H1 (cell line): Measurements from ENCODE around the gene TMEM116. TPM values are rescaled to one million over a fixed set of nuclear protein-coding genes. Genes with fewer than 3 reads are reported as not detected.

ENCODE experiments used
- ASH2L ChIP-seq: fragments of 200-600, 300-600 bp; sonication (generic); IDR thresholded peaks from one replicate; pipeline ENCODE4 v1.7.1; 2017; ENCODE audit warnings: low read length
- BRCA1 ChIP-seq: IDR thresholded peaks from 2 replicates; pipeline ENCODE4 v1.6.1; 2012; ENCODE audit warnings: low read depth, low read length, improper control_type of control experiment
- CHD2 ChIP-seq: IDR thresholded peaks from 2 replicates; pipeline ENCODE4 v1.6.1; 2012; ENCODE audit warnings: low read length, improper control_type of control experiment
- CHD7 ChIP-seq: fragments of 300-600 bp; sonication (generic); IDR thresholded peaks from 2 replicates; pipeline ENCODE4 v1.7.1; 2012; ENCODE audit warnings: low read length, moderate library complexity, mild to moderate bottlenecking, inconsistent platforms; ENCODE audit not compliant: insufficient replicate concordance
- EP300 ChIP-seq, 2 experiments: IDR thresholded peaks; 1 replicate in 1 of 2; 2 replicates in 1 of 2; pipeline ENCODE4 v1.6.1; 2011 to 2012; ENCODE audit warnings: low read depth in 2 of 2, low read length in 2 of 2, mild to moderate bottlenecking in 2 of 2, borderline replicate concordance in 1 of 2, inconsistent platforms in 1 of 2, moderate library complexity in 1 of 2
- GTF2F1 ChIP-seq: IDR thresholded peaks from 2 replicates; pipeline ENCODE4 v1.6.1; 2012; ENCODE audit warnings: low read depth, low read length, improper control_type of control experiment, borderline replicate concordance
- NANOG ChIP-seq: IDR thresholded peaks from 2 replicates; pipeline ENCODE4 v1.6.1; 2011; ENCODE audit warnings: low read length, low read depth, mild to moderate bottlenecking, inconsistent platforms; ENCODE audit not compliant: insufficient read depth, poor library complexity, severe bottlenecking
- RFX5 ChIP-seq: IDR thresholded peaks from 2 replicates; pipeline ENCODE4 v1.6.1; 2011; ENCODE audit warnings: low read depth, low read length, improper control_type of control experiment, borderline replicate concordance
- SAP30 ChIP-seq: fragments of 300-600 bp; sonication (generic); IDR thresholded peaks from 2 replicates; pipeline ENCODE4 v1.7.1; 2012; ENCODE audit warnings: low read length, moderate library complexity, mild to moderate bottlenecking, inconsistent platforms; ENCODE audit not compliant: insufficient read depth, insufficient replicate concordance
- SUZ12 ChIP-seq: fragments of 200-600 bp; sonication (generic); IDR thresholded peaks from 2 replicates; pipeline ENCODE4 v1.6.1; 2012; ENCODE audit warnings: mild to moderate bottlenecking, inconsistent platforms, low read length, moderate library complexity, mixed read lengths
- TAF1 ChIP-seq: IDR thresholded peaks from 2 replicates; pipeline ENCODE4 v1.6.1; 2011; ENCODE audit warnings: mild to moderate bottlenecking, low read depth, low read length
- YY1 ChIP-seq: IDR thresholded peaks from 2 replicates; pipeline ENCODE4 v1.6.1; 2011; ENCODE audit warnings: low read depth, mild to moderate bottlenecking, low read length
- polyA plus RNA-seq, 7 experiments: library from polyadenylated mRNA; depleted of rRNA in 3 of 7; stranded (reverse) in 5 of 7; unstranded in 2 of 7; fragments of >200 nt in 5 of 7; fragments of 200-250 nt in 2 of 7; gene quantifications; 1 replicate in 5 of 7; 2 replicates in 1 of 7; 4 replicates in 1 of 7; pipeline versions ENCODE4 v1.2.1 to v1.2.3, GENCODE V29; 2011 to 2013; ENCODE audit warnings: missing spikeins in 2 of 7, mixed read lengths in 2 of 7
- total RNA-seq: library from RNA; stranded (reverse); fragmentation: NEBNext Ultra II Directional; extraction: Animal tissue kit (Norgen Biotek cat#: 25700); gene quantifications from 2 replicates; pipeline ENCODE4 v1.2.1, GENCODE V29; 2021

Gene TMEM116
- total and polyA plus RNA-seq, 2 of the 8 experiments (the other 6 are each of a cell fraction or from before 2014, with no cell fraction given), result 8.1 to 25.2 TPM

- no peak for TF ChIP-seq CHD7
- TF ChIP-seq NANOG, result no peak
- TF ChIP-seq BRCA1, result no peak
- TF ChIP-seq ASH2L, result no peak
- no peak for TF ChIP-seq TAF1
- no peak for TF ChIP-seq SUZ12
- TF ChIP-seq YY1, result no peak
- no peak for TF ChIP-seq GTF2F1
- TF ChIP-seq EP300 (IDR thresholded peaks at IDR 0.05; ENCODE audit: borderline replicate concordance in 1 of 2, low read depth in 2 of 2, low read length in 2 of 2), result no peak
- TF ChIP-seq RFX5, result no peak
- no peak for TF ChIP-seq SAP30
- no peak for TF ChIP-seq CHD2
- TF ChIP-seq, all 59 proteins: peak for 0
Observed at GRCh38 chr12:111981987-111982386, 31.0 kb downstream of the TMEM116 start (continued).
